Breast epithelium (tissue), 4 donors: ENCODE results near the gene GNE. TPM values are rescaled to one million over a fixed set of nuclear protein-coding genes. Genes with fewer than 3 reads are reported as not detected.
"Not testable (repeated sequence)": the region's sequence is repeated elsewhere in the genome, so short reads cannot be mapped to it uniquely, and the experiment has no call there.

Source experiments
- DNase-seq, 2 donors: peaks; one replicate each; pipeline ENCODE4 v3.0.0-alpha.2; 2019; ENCODE audit warnings: low spot score in 2 of 2
- H3K27ac ChIP-seq, 2 donors: fragments of 200-600 bp; sonication (generic) in 1 of 2; one replicate each; pipeline ENCODE4 v1.5.1; 2016 to 2019; ENCODE audit warnings: mild to moderate bottlenecking in 1 of 2
- H3K27me3 ChIP-seq, 2 donors: fragments of 200-600 bp; sonication (generic) in 1 of 2; one replicate each; pipeline versions ENCODE4 v1.5.1 to v1.6.0; 2017 to 2019; ENCODE audit warnings: control low read depth in 1 of 2, mild to moderate bottlenecking in 1 of 2
- H3K36me3 ChIP-seq: fragments of 200-600 bp; one replicate; pipeline ENCODE4 v1.5.1; 2019
- H3K4me1 ChIP-seq, 2 donors: fragments of 200-600 bp; sonication (generic); one replicate each; pipeline ENCODE4 v1.5.1; 2016 to 2019; ENCODE audit warnings: control low read depth in 1 of 2
- H3K4me3 ChIP-seq, 3 donors: fragments of 200-600 bp; sonication (generic); 1 replicate in 2 of 3; 2 replicates in 1 of 3; pipeline ENCODE4 v1.5.1; 2016 to 2019; ENCODE audit warnings: mild to moderate bottlenecking in 3 of 3, moderate library complexity in 2 of 3
- H3K9me3 ChIP-seq, 2 donors: fragments of 200-600 bp; sonication (generic) in 1 of 2; one replicate each; pipeline ENCODE4 v1.5.1; 2016 to 2019; ENCODE audit warnings: control low read depth in 1 of 2
- CTCF ChIP-seq, 3 donors: fragments of 450-650 bp; IDR thresholded peaks; one replicate each; pipeline ENCODE4 v1.5.1; 2016 to 2017; ENCODE audit warnings: antibody characterized with exemption in 3 of 3, mild to moderate bottlenecking in 3 of 3, moderate library complexity in 3 of 3
- POLR2A ChIP-seq: fragments of 450-650 bp; IDR thresholded peaks from one replicate; pipeline ENCODE4 v1.6.1; 2016; ENCODE audit warnings: antibody characterized with exemption, mild to moderate bottlenecking, moderate library complexity
- POLR2AphosphoS5 ChIP-seq, 3 donors: sonication (generic); formaldehyde crosslinking; IDR thresholded peaks; one replicate each; pipeline ENCODE4 v1.6.1; 2017; ENCODE audit warnings: antibody characterized with exemption in 3 of 3
- intact Hi-C: fragments of 100-400 bp; cut with DNase I; formaldehyde crosslinking; loops from one replicate; pipeline ENCODE4 v1.15.1; 2023; ENCODE audit warnings: low total_unique reads
- total RNA-seq, 3 donors: library from RNA; depleted of rRNA; stranded (reverse); fragments of >200 nt; gene quantifications; one replicate each; pipeline ENCODE4 v1.1.0, GENCODE V29; 2016

The GNE gene
- total RNA-seq, 3 donors from 2014 or later, result 24.9 to 38.2 (median 35.1) TPM

- no peaks in the 10 kb centered on the region for H3K27me3 ChIP-seq
- no peak overlapping the region for H3K27ac ChIP-seq
- H3K36me3 ChIP-seq, result no peaks in the 10 kb centered on the region
- H3K4me3 ChIP-seq, result no peak overlapping the region
- intact Hi-C loops, result no loop called here
- TF ChIP-seq CTCF (IDR thresholded peaks at IDR 0.05) (no peak), POLR2A (no peak), POLR2AphosphoS5 (IDR thresholded peaks at IDR 0.05) (no peak)
- no peaks in the 10 kb centered on the region for H3K4me1 ChIP-seq
- DNase-seq, result no peak
- no peaks in the 10 kb centered on the region for H3K9me3 ChIP-seq
Measured at GRCh38 chr9:36177571-36177970, 80.7 kb downstream of the GNE start.

GRCh38 chr9:36176496-36176895 lies 81.8 kb downstream of the GNE start:
- H3K9me3 ChIP-seq, DNase-seq, H3K4me1 ChIP-seq, H3K27ac ChIP-seq, H3K27me3 ChIP-seq, intact Hi-C loops, H3K36me3 ChIP-seq, H3K4me3 ChIP-seq: not testable (repeated sequence)

- H3K27ac ChIP-seq, DNase-seq, intact Hi-C loops, H3K27me3 ChIP-seq, H3K36me3 ChIP-seq, H3K9me3 ChIP-seq, H3K4me3 ChIP-seq, H3K4me1 ChIP-seq: not testable (repeated sequence)
Measured at GRCh38 chr9:36175209-36175608, 83.0 kb downstream of the GNE start.

- TF ChIP-seq POLR2AphosphoS5 (IDR thresholded peaks at IDR 0.05) (no peak), POLR2A (no peak)
- Histone ChIP-seq H3K27me3 (no peaks in the 10 kb centered on the region), H3K4me3 (no peak overlapping the region), H3K36me3 (no peaks in the 10 kb centered on the region), H3K9me3 (no peaks in the 10 kb centered on the region), H3K27ac (no peak overlapping the region), H3K4me1 (no peaks in the 10 kb centered on the region)
- DNase-seq, result no peak
- intact Hi-C loops, result no loop called here
Measured at GRCh38 chr9:36174731-36175130, 83.5 kb downstream of the GNE start.

- no peaks in the 10 kb centered on the region for H3K36me3 ChIP-seq
- no peak for DNase-seq
- TF ChIP-seq POLR2AphosphoS5 (IDR thresholded peaks at IDR 0.05) (no peak), POLR2A (no peak), CTCF (IDR thresholded peaks at IDR 0.05) (no peak)
- H3K9me3 ChIP-seq, result no peaks in the 10 kb centered on the region
- H3K4me1 ChIP-seq, result no peaks in the 10 kb centered on the region
- no peak overlapping the region for H3K4me3 ChIP-seq
- H3K27me3 ChIP-seq, result no peaks in the 10 kb centered on the region
- intact Hi-C loops, result no loop called here
- no peak overlapping the region for H3K27ac ChIP-seq
Measured at GRCh38 chr9:36174271-36174670, 84.0 kb downstream of the GNE start.

- TF ChIP-seq POLR2AphosphoS5 (IDR thresholded peaks at IDR 0.05), result no peak
- TF ChIP-seq POLR2A, result no peak
- TF ChIP-seq CTCF (IDR thresholded peaks at IDR 0.05), result no peak
- no peaks in the 10 kb centered on the region for H3K36me3 ChIP-seq
- no peaks in the 10 kb centered on the region for H3K9me3 ChIP-seq
- H3K4me3 ChIP-seq, result no peak overlapping the region
- no peak for DNase-seq
- intact Hi-C loops, result no loop called here
- no peaks in the 10 kb centered on the region for H3K27me3 ChIP-seq
- no peak overlapping the region for H3K27ac ChIP-seq
- no peaks in the 10 kb centered on the region for H3K4me1 ChIP-seq
Measured at GRCh38 chr9:36173861-36174260, 84.4 kb downstream of the GNE start.

GRCh38 chr9:36170531-36170930 lies 87.7 kb downstream of the GNE start:
- H3K27ac ChIP-seq, result no peak overlapping the region
- intact Hi-C loops, result no loop called here
- DNase-seq, result no peak
- no peaks in the 10 kb centered on the region for H3K27me3 ChIP-seq
- H3K9me3 ChIP-seq, result no peaks in the 10 kb centered on the region
- TF ChIP-seq CTCF (IDR thresholded peaks at IDR 0.05), result no peak
- TF ChIP-seq POLR2AphosphoS5 (IDR thresholded peaks at IDR 0.05), result no peak
- TF ChIP-seq POLR2A, result no peak
- H3K36me3 ChIP-seq, result no peaks in the 10 kb centered on the region
- no peaks in the 10 kb centered on the region for H3K4me1 ChIP-seq
- H3K4me3 ChIP-seq, result no peak overlapping the region
